Measurements from ENCODE around the gene FILIP1L.

FILIP1L gene

DNA sequence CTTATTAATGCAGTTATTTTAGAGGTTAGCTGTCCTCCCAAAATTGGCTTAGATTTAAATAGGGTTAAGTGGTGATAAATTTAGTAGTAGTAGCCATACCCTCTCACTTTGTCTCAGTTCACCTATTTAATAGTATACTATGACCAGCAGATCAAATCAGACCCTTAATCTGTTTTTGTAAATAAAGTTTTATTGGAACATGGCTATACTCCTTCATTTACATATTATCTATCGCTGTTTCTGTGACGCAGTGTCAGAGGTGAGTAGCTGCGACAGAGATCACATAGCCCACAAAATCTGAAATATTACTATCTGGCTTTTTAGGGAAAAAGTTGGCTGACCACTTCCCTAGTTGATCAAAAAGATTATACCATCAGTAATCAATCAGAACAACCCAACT is 113.2 kb downstream of the FILIP1L start:
- H3K27me3 ChIP-seq (ENCODE audit: insufficient read depth, low read depth) = no peaks in the 10 kb centered on the region
- H3K79me2 ChIP-seq (ENCODE audit: insufficient read depth, low read depth) = no peaks in the 10 kb centered on the region
- no peak overlapping the region for H3K4me2 ChIP-seq
- no peak overlapping the region for H3K9ac ChIP-seq
- H4K20me1 ChIP-seq (ENCODE audit: insufficient read depth) = no peaks in the 10 kb centered on the region
- peaks cover 8% of the 10 kb centered on the region for H3K4me1 ChIP-seq (ENCODE audit: low read depth, poor library complexity, severe bottlenecking)
- no peak overlapping the region for H2AFZ ChIP-seq (ENCODE audit: low read depth)
- H3K4me3 ChIP-seq (IDR thresholded peaks at IDR 0.05; ENCODE audit: insufficient read depth, low read depth, low read length) = no peak overlapping the region
- no peak overlapping the region for H3K27ac ChIP-seq
- no peaks in the 10 kb centered on the region for H3K36me3 ChIP-seq (ENCODE audit: insufficient read depth)
- TF ChIP-seq, protein P1, sequence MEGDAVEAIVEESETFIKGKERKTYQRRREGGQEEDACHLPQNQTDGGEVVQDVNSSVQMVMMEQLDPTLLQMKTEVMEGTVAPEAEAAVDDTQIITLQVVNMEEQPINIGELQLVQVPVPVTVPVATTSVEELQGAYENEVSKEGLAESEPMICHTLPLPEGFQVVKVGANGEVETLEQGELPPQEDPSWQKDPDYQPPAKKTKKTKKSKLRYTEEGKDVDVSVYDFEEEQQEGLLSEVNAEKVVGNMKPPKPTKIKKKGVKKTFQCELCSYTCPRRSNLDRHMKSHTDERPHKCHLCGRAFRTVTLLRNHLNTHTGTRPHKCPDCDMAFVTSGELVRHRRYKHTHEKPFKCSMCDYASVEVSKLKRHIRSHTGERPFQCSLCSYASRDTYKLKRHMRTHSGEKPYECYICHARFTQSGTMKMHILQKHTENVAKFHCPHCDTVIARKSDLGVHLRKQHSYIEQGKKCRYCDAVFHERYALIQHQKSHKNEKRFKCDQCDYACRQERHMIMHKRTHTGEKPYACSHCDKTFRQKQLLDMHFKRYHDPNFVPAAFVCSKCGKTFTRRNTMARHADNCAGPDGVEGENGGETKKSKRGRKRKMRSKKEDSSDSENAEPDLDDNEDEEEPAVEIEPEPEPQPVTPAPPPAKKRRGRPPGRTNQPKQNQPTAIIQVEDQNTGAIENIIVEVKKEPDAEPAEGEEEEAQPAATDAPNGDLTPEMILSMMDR (conservative IDR thresholded peaks at IDR 0.05; ENCODE audit: low read depth, low read length) = no peak

DNA sequence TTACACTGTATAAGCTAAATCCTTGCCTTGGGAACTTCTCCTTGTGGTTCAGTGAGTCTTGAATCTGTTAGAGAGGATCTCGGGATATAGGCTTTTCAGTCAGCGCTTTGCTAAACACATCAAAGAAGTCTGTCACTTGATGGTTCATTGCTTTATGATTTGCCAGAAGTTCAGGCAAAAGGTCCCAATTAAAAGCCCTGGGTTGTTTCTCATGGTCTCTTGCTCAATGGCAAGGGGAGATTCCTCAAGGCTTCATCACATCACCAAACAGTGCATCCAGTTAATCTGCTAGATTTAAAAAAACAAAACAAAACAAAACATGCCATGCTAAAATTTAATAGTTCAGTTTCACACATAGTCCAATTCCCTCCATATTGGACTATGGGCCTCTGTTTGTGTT is 114.8 kb downstream of the FILIP1L start:
- H3K9ac ChIP-seq = no peak overlapping the region
- H2AFZ ChIP-seq (ENCODE audit: low read depth) = no peak overlapping the region
- no peak overlapping the region for H3K4me2 ChIP-seq
- no peaks in the 10 kb centered on the region for H3K36me3 ChIP-seq (ENCODE audit: insufficient read depth)
- H3K27me3 ChIP-seq (ENCODE audit: insufficient read depth, low read depth) = no peaks in the 10 kb centered on the region
- H3K27ac ChIP-seq = no peak overlapping the region
- H4K20me1 ChIP-seq (ENCODE audit: insufficient read depth) = no peaks in the 10 kb centered on the region
- no peaks in the 10 kb centered on the region for H3K79me2 ChIP-seq (ENCODE audit: insufficient read depth, low read depth)
- no peaks in the 10 kb centered on the region for H3K4me1 ChIP-seq (ENCODE audit: low read depth, poor library complexity, severe bottlenecking)
- TF ChIP-seq, protein P1 (conservative IDR thresholded peaks at IDR 0.05; ENCODE audit: low read depth, low read length) = no peak
- H3K4me3 ChIP-seq (IDR thresholded peaks at IDR 0.05; ENCODE audit: insufficient read depth, low read depth, low read length) = no peak overlapping the region

DNA sequence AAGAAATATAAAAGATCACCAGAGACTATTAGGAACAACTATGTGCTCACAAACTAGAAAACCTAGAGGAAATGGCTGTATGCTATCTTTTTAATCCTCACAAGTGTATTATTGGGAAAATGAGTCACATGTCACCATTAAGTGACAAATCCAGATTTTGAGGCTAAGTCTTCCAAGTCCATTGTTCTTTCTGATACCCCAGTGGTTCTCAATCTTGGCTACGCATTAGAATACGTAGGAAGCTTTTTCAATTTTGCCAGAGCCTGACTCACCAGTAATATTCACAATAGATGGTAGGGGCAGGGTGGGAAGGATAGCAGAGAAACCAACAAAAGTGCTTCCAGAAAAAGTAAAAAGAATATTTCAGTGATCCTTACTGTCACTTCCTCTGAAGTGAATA is 117.0 kb downstream of the FILIP1L start:
- Histone ChIP-seq H3K4me1 (ENCODE audit: low read depth, poor library complexity, severe bottlenecking) (no peaks in the 10 kb centered on the region), H3K9ac (no peak overlapping the region), H3K27ac (no peak overlapping the region), H3K4me3 (IDR thresholded peaks at IDR 0.05; ENCODE audit: insufficient read depth, low read depth, low read length) (no peak overlapping the region), H3K79me2 (ENCODE audit: insufficient read depth, low read depth) (no peaks in the 10 kb centered on the region), H2AFZ (ENCODE audit: low read depth) (no peak overlapping the region), H3K4me2 (no peak overlapping the region), H3K36me3 (ENCODE audit: insufficient read depth) (no peaks in the 10 kb centered on the region), H3K27me3 (ENCODE audit: insufficient read depth, low read depth) (no peaks in the 10 kb centered on the region), H4K20me1 (ENCODE audit: insufficient read depth) (no peaks in the 10 kb centered on the region)
- TF ChIP-seq, protein P1 (conservative IDR thresholded peaks at IDR 0.05; ENCODE audit: low read depth, low read length) = no peak

DNA sequence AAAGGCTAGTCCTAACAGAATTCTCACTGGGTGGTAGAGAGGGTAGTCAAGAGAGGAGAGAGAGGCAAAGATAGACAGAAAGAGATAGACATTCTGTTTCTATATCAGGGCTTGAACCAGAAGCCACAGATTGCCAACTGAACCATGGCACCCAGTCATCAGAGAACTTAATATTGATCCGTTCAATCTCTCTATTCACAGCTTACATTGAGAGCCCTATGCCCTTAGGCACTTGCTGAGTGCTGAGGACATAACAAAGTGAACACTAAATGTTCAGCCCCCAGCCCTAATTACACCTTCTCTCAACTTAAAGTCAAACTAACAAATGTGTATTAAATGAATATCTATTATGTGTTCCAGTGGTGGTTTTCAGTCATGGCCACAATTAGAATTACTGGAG is 124.1 kb downstream of the FILIP1L start:
- no peaks in the 10 kb centered on the region for H3K4me1 ChIP-seq (ENCODE audit: low read depth, poor library complexity, severe bottlenecking)
- TF ChIP-seq, protein P1 (conservative IDR thresholded peaks at IDR 0.05; ENCODE audit: low read depth, low read length) = no peak
- no peaks in the 10 kb centered on the region for H3K79me2 ChIP-seq (ENCODE audit: insufficient read depth, low read depth)
- H3K27ac ChIP-seq = no peak overlapping the region
- H3K4me2 ChIP-seq = no peak overlapping the region
- no peaks in the 10 kb centered on the region for H4K20me1 ChIP-seq (ENCODE audit: insufficient read depth)
- no peak overlapping the region for H2AFZ ChIP-seq (ENCODE audit: low read depth)
- no peaks in the 10 kb centered on the region for H3K36me3 ChIP-seq (ENCODE audit: insufficient read depth)
- H3K27me3 ChIP-seq (ENCODE audit: insufficient read depth, low read depth) = no peaks in the 10 kb centered on the region
- no peak overlapping the region for H3K9ac ChIP-seq
- no peak overlapping the region for H3K4me3 ChIP-seq (IDR thresholded peaks at IDR 0.05; ENCODE audit: insufficient read depth, low read depth, low read length)
